Fibroblast of lung (primary cell): ENCODE data around the gene SOX15.

Source experiments
- CTCF ChIP-seq, 2 donors: IDR thresholded peaks in 1 of 2; conservative IDR thresholded peaks in 1 of 2; 1 replicate in 1 of 2; 2 replicates in 1 of 2; pipeline ENCODE4 v1.5.1; 2011 to 2012; ENCODE audit warnings: low read length in 2 of 2, control low read depth in 1 of 2, inconsistent platforms in 1 of 2, low read depth in 1 of 2, mild to moderate bottlenecking in 1 of 2
- EZH2 ChIP-seq: IDR thresholded peaks from 2 replicates; pipeline ENCODE4 v1.5.1; 2012; ENCODE audit warnings: low read length, control low read depth, mild to moderate bottlenecking; ENCODE audit errors: missing control alignments

DNA sequence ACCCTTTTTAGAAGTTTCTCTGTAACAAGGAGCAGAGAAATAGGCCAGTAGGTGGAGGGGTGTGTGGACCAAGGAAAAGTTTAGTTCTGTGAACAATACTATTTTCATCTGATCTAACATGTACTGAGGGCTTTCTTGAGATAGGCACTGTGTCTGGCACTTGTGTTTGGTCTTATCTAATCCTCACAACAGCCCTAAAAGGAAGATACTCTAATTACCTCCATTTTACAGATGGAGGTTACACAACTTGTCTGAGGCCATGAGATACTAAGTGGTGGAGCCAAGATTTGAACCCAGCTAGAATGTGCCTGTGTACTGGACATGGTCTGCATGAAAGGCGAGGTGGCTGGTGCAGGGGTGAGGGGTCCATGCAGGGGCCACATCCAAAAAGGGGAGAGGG lies 36.5 kb downstream of the SOX15 start:
- TF ChIP-seq CTCF (conservative IDR thresholded peaks at IDR 0.05 in 1 of 2, IDR thresholded peaks at IDR 0.05 in 1 of 2; ENCODE audit: low read depth in 1 of 2, low read length in 2 of 2) (no peak), EZH2 (no peak)
